Neural cell (in vitro differentiated cells): ENCODE results near the gene ZNF747. TPM values are rescaled to one million over a fixed set of nuclear protein-coding genes. Genes with fewer than 3 reads are reported as not detected.

ENCODE experiments used
- H2AFZ ChIP-seq: fragments of 200-600, 300-800 bp; sonication (generic), shearing (Covaris generic); 2 replicates; pipeline ENCODE4 v1.6.0; 2014; ENCODE audit warnings: low read depth, mild to moderate bottlenecking, antibody characterized with exemption, low read length, moderate library complexity
- H3F3A ChIP-seq: fragments of 200-600 bp; shearing (Covaris generic); 2 replicates; pipeline ENCODE4 v1.6.1; 2016; ENCODE audit warnings: mild to moderate bottlenecking, moderate library complexity, mixed read lengths, antibody characterized with exemption, low read length; ENCODE audit not compliant: insufficient read depth, poor library complexity, severe bottlenecking
- H3K27ac ChIP-seq: fragments of 200-600, 300-800 bp; sonication (generic), shearing (Covaris generic); 2 replicates; pipeline ENCODE4 v1.5.1; 2014; ENCODE audit warnings: mild to moderate bottlenecking, low read length, moderate library complexity
- H3K27me3 ChIP-seq: fragments of 300-800, 200-600 bp; sonication (generic), shearing (Covaris generic); 2 replicates; pipeline ENCODE4 v1.6.0; 2014; ENCODE audit warnings: mild to moderate bottlenecking, low read depth, low read length, moderate library complexity; ENCODE audit not compliant: insufficient read depth
- H3K36me3 ChIP-seq: fragments of 300-800, 200-600 bp; sonication (generic), shearing (Covaris generic); 2 replicates; pipeline ENCODE4 v1.5.1; 2014; ENCODE audit warnings: mild to moderate bottlenecking, antibody characterized with exemption, low read length, moderate library complexity; ENCODE audit not compliant: insufficient read depth
- H3K4me2 ChIP-seq: fragments of 300-800, 200-600 bp; sonication (generic), shearing (Covaris generic); 2 replicates; pipeline ENCODE4 v1.6.0; 2014; ENCODE audit warnings: mild to moderate bottlenecking, low read length
- H3K4me3 ChIP-seq: fragments of 300-800, 200-600 bp; sonication (generic), shearing (Covaris generic); 2 replicates; pipeline ENCODE4 v1.5.1; 2014; ENCODE audit warnings: mild to moderate bottlenecking, low read length, moderate library complexity
- H3K79me2 ChIP-seq: fragments of 200-600 bp; shearing (Covaris generic); replicated peaks from 2 replicates; pipeline ENCODE4 v1.6.0; 2014; ENCODE audit warnings: mild to moderate bottlenecking, low read length, moderate library complexity; ENCODE audit not compliant: insufficient read depth
- H3K9ac ChIP-seq: fragments of 300-800, 200-600 bp; sonication (generic), shearing (Covaris generic); 2 replicates; pipeline ENCODE4 v1.6.1; 2016; ENCODE audit warnings: mild to moderate bottlenecking, low read length, mixed read lengths
- H3K9me2 ChIP-seq: fragments of 200-600 bp; shearing (Covaris generic); 2 replicates; pipeline ENCODE4 v1.6.1; 2016; ENCODE audit warnings: mild to moderate bottlenecking, low read length, mixed read lengths; ENCODE audit not compliant: insufficient read depth
- H3K9me3 ChIP-seq: fragments of 200-600, 300-800 bp; sonication (generic), shearing (Covaris generic); 2 replicates; pipeline ENCODE4 v1.6.1; 2016; ENCODE audit warnings: mild to moderate bottlenecking, mixed run types, low read length, moderate library complexity, mixed read lengths
- H4K20me1 ChIP-seq: fragments of 200-600 bp; shearing (Covaris generic); 2 replicates; pipeline ENCODE4 v1.6.1; 2016; ENCODE audit warnings: mild to moderate bottlenecking, mixed run types; ENCODE audit not compliant: insufficient read depth
- EP300 ChIP-seq: fragments of 450-650 bp; conservative IDR thresholded peaks from 2 replicates; pipeline ENCODE4 v1.6.1; 2014; ENCODE audit warnings: antibody characterized with exemption, mild to moderate bottlenecking, moderate library complexity; ENCODE audit not compliant: poor library complexity, severe bottlenecking
- EZH2 ChIP-seq: fragments of 200-600, 300-800 bp; shearing (Covaris generic), sonication (generic); IDR thresholded peaks from 2 replicates; pipeline ENCODE4 v1.6.1; 2014; ENCODE audit warnings: antibody characterized with exemption, low read length, borderline replicate concordance, mild to moderate bottlenecking; ENCODE audit not compliant: insufficient read depth, poor library complexity, severe bottlenecking
- MXI1 ChIP-seq: fragments of 450-650 bp; conservative IDR thresholded peaks from 2 replicates; pipeline ENCODE4 v1.6.1; 2014; ENCODE audit warnings: antibody characterized with exemption, mild to moderate bottlenecking; ENCODE audit not compliant: poor library complexity, severe bottlenecking
- POLR2AphosphoS5 ChIP-seq: IDR thresholded peaks from 2 replicates; pipeline ENCODE4 v1.6.1; 2012
- RAD21 ChIP-seq: fragments of 450-650 bp; conservative IDR thresholded peaks from 2 replicates; pipeline ENCODE4 v1.6.1; 2014; ENCODE audit warnings: antibody characterized with exemption, mild to moderate bottlenecking, moderate library complexity
- SMC3 ChIP-seq: fragments of 450-650 bp; conservative IDR thresholded peaks from 2 replicates; pipeline ENCODE4 v1.6.1; 2014; ENCODE audit warnings: antibody characterized with exemption, mild to moderate bottlenecking, moderate library complexity; ENCODE audit not compliant: poor library complexity
- TAF1 ChIP-seq: IDR thresholded peaks from 2 replicates; pipeline ENCODE4 v1.6.1; 2012; ENCODE audit warnings: low read depth
- polyA plus RNA-seq: library from polyadenylated mRNA; depleted of rRNA; stranded (reverse); fragments of >200 nt; gene quantifications from 2 replicates; pipeline ENCODE4 v1.2.3, GENCODE V29; 2014
- TF ChIP-seq, protein P1 (sequence below): fragments of 450-650 bp; IDR thresholded peaks from 2 replicates; pipeline ENCODE4 v1.5.1; 2014; ENCODE audit warnings: antibody characterized with exemption, mild to moderate bottlenecking, moderate library complexity; ENCODE audit not compliant: poor library complexity, severe bottlenecking
- TF ChIP-seq, protein P2 (sequence below): IDR thresholded peaks from 2 replicates; pipeline ENCODE4 v1.6.1; 2012; ENCODE audit warnings: borderline replicate concordance

The ZNF747 gene
- polyA plus RNA-seq, 1 donor from 2014 or later: 5.7 TPM

DNA sequence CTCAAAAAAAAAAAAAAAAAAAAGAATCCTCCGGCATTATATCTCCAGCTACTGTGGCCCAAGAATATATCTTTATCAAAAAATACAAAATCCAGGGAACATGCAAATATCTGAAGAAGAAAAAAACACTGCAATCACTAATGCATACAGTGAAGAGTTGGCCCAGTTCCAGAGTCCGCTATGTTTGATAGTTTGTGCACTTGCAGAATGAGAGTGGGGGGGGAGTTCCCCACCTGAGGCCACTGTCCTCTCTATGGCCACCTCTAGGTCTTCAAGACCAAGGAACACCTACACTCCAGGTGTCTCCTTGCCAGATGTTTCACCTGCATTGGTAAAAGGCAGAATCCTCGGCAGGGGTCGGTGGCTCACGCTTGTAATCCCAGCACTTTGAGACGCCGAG, 46.8 kb upstream of the ZNF747 start:
- Histone ChIP-seq H3K9me3 (no peaks in the 10 kb centered on the region), H3K9ac (no peak overlapping the region), H3F3A (no peaks in the 10 kb centered on the region), H3K27ac (no peak overlapping the region), H3K79me2 (no peaks in the 10 kb centered on the region), H3K4me3 (no peak overlapping the region), H2AFZ (no peak overlapping the region), H3K4me2 (no peak overlapping the region), H3K27me3 (no peaks in the 10 kb centered on the region), H4K20me1 (no peaks in the 10 kb centered on the region), H3K36me3 (no peaks in the 10 kb centered on the region), H3K9me2 (no peaks in the 10 kb centered on the region)
- TF ChIP-seq, protein P1, sequence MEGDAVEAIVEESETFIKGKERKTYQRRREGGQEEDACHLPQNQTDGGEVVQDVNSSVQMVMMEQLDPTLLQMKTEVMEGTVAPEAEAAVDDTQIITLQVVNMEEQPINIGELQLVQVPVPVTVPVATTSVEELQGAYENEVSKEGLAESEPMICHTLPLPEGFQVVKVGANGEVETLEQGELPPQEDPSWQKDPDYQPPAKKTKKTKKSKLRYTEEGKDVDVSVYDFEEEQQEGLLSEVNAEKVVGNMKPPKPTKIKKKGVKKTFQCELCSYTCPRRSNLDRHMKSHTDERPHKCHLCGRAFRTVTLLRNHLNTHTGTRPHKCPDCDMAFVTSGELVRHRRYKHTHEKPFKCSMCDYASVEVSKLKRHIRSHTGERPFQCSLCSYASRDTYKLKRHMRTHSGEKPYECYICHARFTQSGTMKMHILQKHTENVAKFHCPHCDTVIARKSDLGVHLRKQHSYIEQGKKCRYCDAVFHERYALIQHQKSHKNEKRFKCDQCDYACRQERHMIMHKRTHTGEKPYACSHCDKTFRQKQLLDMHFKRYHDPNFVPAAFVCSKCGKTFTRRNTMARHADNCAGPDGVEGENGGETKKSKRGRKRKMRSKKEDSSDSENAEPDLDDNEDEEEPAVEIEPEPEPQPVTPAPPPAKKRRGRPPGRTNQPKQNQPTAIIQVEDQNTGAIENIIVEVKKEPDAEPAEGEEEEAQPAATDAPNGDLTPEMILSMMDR: no peak
- TF ChIP-seq, protein P2, sequence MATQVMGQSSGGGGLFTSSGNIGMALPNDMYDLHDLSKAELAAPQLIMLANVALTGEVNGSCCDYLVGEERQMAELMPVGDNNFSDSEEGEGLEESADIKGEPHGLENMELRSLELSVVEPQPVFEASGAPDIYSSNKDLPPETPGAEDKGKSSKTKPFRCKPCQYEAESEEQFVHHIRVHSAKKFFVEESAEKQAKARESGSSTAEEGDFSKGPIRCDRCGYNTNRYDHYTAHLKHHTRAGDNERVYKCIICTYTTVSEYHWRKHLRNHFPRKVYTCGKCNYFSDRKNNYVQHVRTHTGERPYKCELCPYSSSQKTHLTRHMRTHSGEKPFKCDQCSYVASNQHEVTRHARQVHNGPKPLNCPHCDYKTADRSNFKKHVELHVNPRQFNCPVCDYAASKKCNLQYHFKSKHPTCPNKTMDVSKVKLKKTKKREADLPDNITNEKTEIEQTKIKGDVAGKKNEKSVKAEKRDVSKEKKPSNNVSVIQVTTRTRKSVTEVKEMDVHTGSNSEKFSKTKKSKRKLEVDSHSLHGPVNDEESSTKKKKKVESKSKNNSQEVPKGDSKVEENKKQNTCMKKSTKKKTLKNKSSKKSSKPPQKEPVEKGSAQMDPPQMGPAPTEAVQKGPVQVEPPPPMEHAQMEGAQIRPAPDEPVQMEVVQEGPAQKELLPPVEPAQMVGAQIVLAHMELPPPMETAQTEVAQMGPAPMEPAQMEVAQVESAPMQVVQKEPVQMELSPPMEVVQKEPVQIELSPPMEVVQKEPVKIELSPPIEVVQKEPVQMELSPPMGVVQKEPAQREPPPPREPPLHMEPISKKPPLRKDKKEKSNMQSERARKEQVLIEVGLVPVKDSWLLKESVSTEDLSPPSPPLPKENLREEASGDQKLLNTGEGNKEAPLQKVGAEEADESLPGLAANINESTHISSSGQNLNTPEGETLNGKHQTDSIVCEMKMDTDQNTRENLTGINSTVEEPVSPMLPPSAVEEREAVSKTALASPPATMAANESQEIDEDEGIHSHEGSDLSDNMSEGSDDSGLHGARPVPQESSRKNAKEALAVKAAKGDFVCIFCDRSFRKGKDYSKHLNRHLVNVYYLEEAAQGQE: no peak
- TF ChIP-seq POLR2AphosphoS5 (no peak), SMC3 (no peak), MXI1 (no peak), TAF1 (no peak), RAD21 (no peak), EZH2 (no peak), EP300 (no peak)

DNA sequence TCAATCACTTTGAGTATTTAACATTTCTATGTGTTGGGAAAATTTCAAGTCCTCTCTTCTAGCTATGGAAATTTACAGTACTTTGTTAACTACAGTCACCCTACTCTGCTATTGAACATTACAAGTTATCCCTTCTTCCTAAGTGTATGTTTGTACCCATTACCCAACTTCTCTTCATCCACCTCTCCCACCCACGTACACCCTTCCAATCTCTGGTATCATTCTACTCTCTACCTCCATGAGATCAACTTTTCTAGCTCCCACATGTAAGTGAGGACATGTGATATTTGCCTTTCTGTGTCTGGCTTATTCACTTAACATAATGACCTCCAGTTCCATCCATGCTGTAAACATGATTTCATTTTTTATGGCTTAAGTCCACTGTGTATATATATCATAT, 40.0 kb upstream of the ZNF747 start:
- Histone ChIP-seq H3K4me3 (no peak overlapping the region), H3K36me3 (no peaks in the 10 kb centered on the region), H3K9me3 (no peaks in the 10 kb centered on the region), H3K4me2 (no peak overlapping the region), H3K27me3 (no peaks in the 10 kb centered on the region), H3F3A (peaks cover 4% of the 10 kb centered on the region), H3K79me2 (no peaks in the 10 kb centered on the region), H3K9ac (no peak overlapping the region), H3K27ac (no peak overlapping the region), H3K9me2 (no peaks in the 10 kb centered on the region), H2AFZ (no peak overlapping the region), H4K20me1 (no peaks in the 10 kb centered on the region)
- TF ChIP-seq, protein P2: no peak
- TF ChIP-seq, protein P1: no peak
- TF ChIP-seq EP300 (no peak), MXI1 (no peak), EZH2 (no peak), SMC3 (no peak), RAD21 (no peak), TAF1 (no peak), POLR2AphosphoS5 (no peak)
